VCaP (cell line): ENCODE results near the gene AEBP2.
A peak's percentile ranks its signal among the peaks of the same experiment; 100 is the strongest.

Source experiments
- H3K27ac ChIP-seq: fragments of 450-650 bp; 2 replicates; pipeline ENCODE4 v1.5.1; 2017
- CTCF ChIP-seq: fragments of 450-650 bp; conservative IDR thresholded peaks from 2 replicates; pipeline ENCODE4 v1.5.1; 2017; ENCODE audit warnings: mild to moderate bottlenecking, moderate library complexity

Gene AEBP2

GRCh38 chr12:19498099-19498498 lies 58.8 kb downstream of the AEBP2 start:
- no peak overlapping the region for H3K27ac ChIP-seq
- no peak for TF ChIP-seq CTCF

- TF ChIP-seq CTCF, result no peak
- H3K27ac ChIP-seq, result no peak overlapping the region
These were observed 59.7 kb downstream of the AEBP2 start for GRCh38 chr12:19499030-19499429.

GRCh38 chr12:19506497-19506896 lies 67.2 kb downstream of the AEBP2 start:
- no peak overlapping the region for H3K27ac ChIP-seq
- TF ChIP-seq CTCF, result no peak

- peak; percentile 70 for TF ChIP-seq CTCF
- H3K27ac ChIP-seq, result no peak overlapping the region
These were observed 68.5 kb downstream of the AEBP2 start for GRCh38 chr12:19507823-19508222.

DNA sequence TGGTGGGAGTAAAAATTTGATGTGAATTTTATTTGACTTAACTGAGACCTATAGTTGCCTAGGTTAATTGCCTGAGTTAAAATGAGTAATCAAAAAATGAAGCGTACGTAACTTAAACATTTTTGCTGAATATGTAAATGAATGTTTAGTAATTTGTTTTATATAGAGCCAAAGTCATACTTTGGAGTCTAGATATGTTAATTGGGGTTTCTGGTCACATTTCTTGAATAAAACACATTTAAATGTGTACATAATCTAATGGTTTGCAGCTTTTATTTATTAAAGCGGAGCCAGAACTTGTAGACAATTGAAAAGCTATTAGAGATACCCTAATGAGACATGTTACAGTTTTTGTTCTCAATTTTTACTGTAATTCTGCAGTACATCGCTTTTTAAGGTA lies 71.2 kb downstream of the AEBP2 start:
- no peak overlapping the region for H3K27ac ChIP-seq
- TF ChIP-seq CTCF, result no peak

DNA sequence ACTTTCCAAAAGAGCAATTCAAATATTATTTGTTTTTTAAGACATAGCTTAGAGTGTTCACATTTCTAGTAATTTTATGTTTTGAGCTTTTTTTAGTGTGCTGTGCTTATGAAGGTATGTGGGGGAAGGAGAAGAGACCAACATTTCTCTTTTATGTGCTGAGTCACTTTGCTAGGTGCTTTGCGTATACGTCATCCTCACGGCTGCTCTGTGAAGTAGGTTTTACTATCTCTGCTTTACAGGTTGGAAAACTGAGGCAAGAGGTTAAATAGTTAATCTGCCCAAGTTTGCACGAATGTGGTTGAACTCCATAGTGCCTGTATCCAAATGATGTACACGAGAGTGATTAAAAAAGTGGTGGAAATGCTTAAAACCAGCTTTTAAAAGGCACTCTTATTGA lies 75.9 kb downstream of the AEBP2 start:
- no peak for TF ChIP-seq CTCF
- no peak overlapping the region for H3K27ac ChIP-seq

DNA sequence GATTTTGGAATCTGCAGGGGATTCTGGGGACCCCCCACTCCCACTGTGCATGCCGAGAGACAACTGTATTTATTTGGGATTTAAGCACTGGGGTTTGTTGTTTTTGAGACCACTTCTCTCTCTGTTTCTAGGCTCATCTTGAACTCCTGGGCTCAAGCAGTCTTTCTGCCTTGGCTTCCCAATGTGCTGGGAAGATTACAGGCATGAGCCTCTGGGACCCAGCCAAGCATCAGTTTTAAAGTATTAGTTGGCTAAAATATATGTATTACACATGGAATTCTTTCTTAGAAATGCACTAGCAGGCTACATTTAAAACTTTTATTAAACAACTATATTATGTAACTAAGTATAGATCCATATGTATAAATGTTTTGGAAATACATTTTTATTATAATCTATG lies 78.3 kb downstream of the AEBP2 start:
- TF ChIP-seq CTCF, result no peak
- peak overlapping the region; percentile 32; the same call in 1 of the 2 replicates for H3K27ac ChIP-seq

GRCh38 chr12:19518209-19518608 lies 78.9 kb downstream of the AEBP2 start:
- TF ChIP-seq CTCF, result no peak
- peak overlapping the region; percentile 32 for H3K27ac ChIP-seq
